ENCODE data around the gene CDH13.

DNA sequence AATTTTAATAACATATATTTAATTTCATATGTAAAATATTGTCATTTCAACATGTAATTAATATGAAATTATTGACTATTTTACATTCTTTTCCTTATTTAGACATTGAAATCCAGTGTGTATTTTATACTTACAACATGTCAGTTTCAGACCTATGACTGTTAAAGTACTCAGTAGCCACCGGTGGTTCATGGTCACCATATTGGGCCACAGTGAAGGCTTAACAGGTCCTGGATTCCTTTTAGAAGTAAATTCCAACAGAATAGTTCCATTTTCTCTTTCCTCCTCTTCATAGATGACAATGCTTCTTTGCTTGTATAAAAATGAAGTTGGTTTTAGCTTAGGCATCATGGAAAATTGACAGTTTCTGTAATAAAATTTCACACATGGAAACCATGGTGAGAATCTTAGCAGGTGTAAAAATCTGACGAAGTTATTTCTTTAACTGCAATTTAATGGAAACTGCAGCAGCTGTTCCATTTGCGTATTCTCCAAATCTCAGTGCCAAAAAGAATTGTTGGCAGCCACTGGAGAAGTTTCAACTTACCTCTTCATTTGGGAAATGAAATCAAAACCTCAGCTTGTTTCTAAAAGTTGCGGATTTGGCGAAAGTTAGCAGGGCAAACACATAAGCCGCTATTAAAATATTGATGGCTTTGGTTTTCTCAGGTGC, 231.1 kb downstream of the CDH13 start:
- TF ChIP-seq RCOR1 (conservative IDR thresholded peaks at IDR 0.05; ENCODE audit: low read depth, low read length) (no peak), NFYB (IDR thresholded peaks at IDR 0.05; ENCODE audit: insufficient read depth, low read depth, low read length) (no peak), EZH2 (IDR thresholded peaks at IDR 0.05; ENCODE audit: borderline replicate concordance, control insufficient read depth, low read depth, low read length) (no peak), MXI1 (IDR thresholded peaks at IDR 0.05; ENCODE audit: low read depth, low read length) (no peak), POLR2A (IDR thresholded peaks at IDR 0.05; ENCODE audit: low read depth, low read length) (no peak), BRCA1 (IDR thresholded peaks at IDR 0.05; ENCODE audit: low read depth, low read length) (no peak), CBX5 (IDR thresholded peaks at IDR 0.05; ENCODE audit: low read depth) (no peak), LARP7 (IDR thresholded peaks at IDR 0.05) (no peak), CHD2 (IDR thresholded peaks at IDR 0.05; ENCODE audit: borderline replicate concordance, low read depth, low read length) (no peak)
- TF ChIP-seq, protein P1, sequence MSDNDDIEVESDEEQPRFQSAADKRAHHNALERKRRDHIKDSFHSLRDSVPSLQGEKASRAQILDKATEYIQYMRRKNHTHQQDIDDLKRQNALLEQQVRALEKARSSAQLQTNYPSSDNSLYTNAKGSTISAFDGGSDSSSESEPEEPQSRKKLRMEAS (IDR thresholded peaks at IDR 0.05; ENCODE audit: low read depth, low read length) = no peak
- TF ChIP-seq, protein P2, sequence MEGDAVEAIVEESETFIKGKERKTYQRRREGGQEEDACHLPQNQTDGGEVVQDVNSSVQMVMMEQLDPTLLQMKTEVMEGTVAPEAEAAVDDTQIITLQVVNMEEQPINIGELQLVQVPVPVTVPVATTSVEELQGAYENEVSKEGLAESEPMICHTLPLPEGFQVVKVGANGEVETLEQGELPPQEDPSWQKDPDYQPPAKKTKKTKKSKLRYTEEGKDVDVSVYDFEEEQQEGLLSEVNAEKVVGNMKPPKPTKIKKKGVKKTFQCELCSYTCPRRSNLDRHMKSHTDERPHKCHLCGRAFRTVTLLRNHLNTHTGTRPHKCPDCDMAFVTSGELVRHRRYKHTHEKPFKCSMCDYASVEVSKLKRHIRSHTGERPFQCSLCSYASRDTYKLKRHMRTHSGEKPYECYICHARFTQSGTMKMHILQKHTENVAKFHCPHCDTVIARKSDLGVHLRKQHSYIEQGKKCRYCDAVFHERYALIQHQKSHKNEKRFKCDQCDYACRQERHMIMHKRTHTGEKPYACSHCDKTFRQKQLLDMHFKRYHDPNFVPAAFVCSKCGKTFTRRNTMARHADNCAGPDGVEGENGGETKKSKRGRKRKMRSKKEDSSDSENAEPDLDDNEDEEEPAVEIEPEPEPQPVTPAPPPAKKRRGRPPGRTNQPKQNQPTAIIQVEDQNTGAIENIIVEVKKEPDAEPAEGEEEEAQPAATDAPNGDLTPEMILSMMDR (IDR thresholded peaks at IDR 0.05 in 2 of 3, conservative IDR thresholded peaks at IDR 0.05 in 1 of 3; ENCODE audit: control insufficient read depth in 2 of 3, extremely low read depth in 1 of 3, insufficient read depth in 1 of 3, low read depth in 3 of 3, low read length in 3 of 3) = no peak
- TF ChIP-seq, protein P3, sequence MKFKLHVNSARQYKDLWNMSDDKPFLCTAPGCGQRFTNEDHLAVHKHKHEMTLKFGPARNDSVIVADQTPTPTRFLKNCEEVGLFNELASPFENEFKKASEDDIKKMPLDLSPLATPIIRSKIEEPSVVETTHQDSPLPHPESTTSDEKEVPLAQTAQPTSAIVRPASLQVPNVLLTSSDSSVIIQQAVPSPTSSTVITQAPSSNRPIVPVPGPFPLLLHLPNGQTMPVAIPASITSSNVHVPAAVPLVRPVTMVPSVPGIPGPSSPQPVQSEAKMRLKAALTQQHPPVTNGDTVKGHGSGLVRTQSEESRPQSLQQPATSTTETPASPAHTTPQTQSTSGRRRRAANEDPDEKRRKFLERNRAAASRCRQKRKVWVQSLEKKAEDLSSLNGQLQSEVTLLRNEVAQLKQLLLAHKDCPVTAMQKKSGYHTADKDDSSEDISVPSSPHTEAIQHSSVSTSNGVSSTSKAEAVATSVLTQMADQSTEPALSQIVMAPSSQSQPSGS (IDR thresholded peaks at IDR 0.05; ENCODE audit: low read length) = no peak
- TF ChIP-seq, protein P4, sequence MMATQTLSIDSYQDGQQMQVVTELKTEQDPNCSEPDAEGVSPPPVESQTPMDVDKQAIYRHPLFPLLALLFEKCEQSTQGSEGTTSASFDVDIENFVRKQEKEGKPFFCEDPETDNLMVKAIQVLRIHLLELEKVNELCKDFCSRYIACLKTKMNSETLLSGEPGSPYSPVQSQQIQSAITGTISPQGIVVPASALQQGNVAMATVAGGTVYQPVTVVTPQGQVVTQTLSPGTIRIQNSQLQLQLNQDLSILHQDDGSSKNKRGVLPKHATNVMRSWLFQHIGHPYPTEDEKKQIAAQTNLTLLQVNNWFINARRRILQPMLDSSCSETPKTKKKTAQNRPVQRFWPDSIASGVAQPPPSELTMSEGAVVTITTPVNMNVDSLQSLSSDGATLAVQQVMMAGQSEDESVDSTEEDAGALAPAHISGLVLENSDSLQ (IDR thresholded peaks at IDR 0.05) = no peak
